Camera-type eye (tissue), 1 donor: ENCODE results near the gene STMND1. TPM values are rescaled to one million over a fixed set of nuclear protein-coding genes. Genes with fewer than 3 reads are reported as not detected.

Source experiments
- total RNA-seq: library from RNA; depleted of rRNA; stranded (reverse); fragments of >200 nt; gene quantifications from one replicate; pipeline ENCODE4 v1.2.3, GENCODE V29; 2014

STMND1 gene
- not detected for total RNA-seq

DNA sequence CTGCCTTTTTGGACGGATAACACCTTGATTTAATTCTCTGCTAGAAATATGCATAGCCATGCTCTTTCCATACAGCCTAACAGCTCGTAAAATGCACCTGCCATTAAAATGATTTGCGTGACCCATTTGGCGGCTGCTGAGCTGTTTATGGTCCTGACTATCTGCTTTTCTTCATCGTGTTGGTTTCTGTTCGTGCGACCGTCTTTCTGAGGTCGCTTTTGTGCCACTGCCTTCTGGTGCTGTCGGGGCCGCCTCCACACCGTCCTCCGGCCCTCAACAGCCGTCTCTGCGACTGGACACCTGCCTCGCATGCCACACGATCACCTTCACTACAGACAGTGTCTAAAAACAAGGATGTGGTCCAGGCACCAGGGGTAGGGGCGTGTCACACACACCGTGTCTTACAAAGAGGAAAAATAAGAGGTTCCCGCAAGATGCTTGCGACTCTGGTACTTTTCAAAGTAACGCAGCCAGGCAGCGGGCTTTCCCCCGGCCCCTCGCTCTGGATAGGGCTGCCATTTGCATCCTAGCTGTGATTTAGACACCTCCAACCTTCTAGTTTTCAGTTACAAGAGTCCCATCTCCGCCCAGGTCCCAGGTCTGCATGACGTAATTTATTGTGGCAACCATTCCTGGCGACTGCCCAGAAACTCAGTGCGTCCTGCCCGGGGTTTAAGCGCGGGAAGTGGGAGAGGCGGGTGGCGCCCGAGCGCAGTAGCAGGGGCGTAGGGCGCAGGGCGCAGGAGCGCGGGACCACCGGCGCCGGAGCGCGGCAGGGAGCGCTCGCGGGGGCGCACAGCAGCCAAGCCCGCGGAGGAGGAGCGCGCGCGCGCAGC is at the start of gene STMND1:
Gene STMND1 (plus strand): TSS at position 629 of the 836 bp plus-strand sequence. CDS start 208 bp downstream, outside the sequence.

Other genes starting within 250 kb of the STMND1 start
- gene RBM24, start 179.3 kb downstream of the STMND1 start, total RNA-seq: 56.3 TPM